ENCODE measurements around the gene NUTM1. TPM values are rescaled to one million over a fixed set of nuclear protein-coding genes. Genes with fewer than 3 reads are reported as not detected.

NUTM1 gene
- total RNA-seq, 3 donors from 2014 or later (not counting 1 experiment from before 2014, with no cell fraction given): not detected

DNA sequence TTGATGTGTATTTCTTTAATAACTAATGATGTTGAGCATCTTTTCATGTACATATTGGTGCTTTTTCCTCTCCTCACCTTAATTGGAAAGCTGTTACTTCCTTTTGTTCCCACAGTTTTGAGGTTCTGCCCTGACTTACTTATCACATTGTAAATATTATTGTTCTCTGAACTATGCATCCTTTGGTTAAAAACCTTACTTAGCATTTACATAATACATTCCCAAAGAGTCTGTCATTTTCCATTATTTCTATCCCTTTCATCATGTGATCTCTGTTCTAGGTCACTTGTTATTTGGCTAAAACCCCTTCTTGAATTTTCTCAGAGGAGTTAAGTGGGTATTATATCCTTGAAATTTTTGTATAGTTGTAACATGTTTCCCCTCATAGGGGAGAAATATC, 38.5 kb upstream of the NUTM1 start:
- Histone ChIP-seq H3K36me3 (ENCODE audit: control insufficient read depth, insufficient read depth, low read length) (no peaks in the 10 kb centered on the region), H3K4me1 (ENCODE audit: control insufficient read depth, insufficient read depth, low read length) (no peaks in the 10 kb centered on the region), H3K9me3 (ENCODE audit: control insufficient read depth, insufficient read depth, low read length) (no peaks in the 10 kb centered on the region), H3K27me3 (ENCODE audit: control insufficient read depth, insufficient read depth, low read length) (no peaks in the 10 kb centered on the region), H3K27ac (ENCODE audit: low read length) (no peak overlapping the region), H3K4me3 (ENCODE audit: low read length) (no peak overlapping the region)
- DNase-seq (no peak), ATAC-seq (no peak)
- H3K36me3 Mint-ChIP-seq: no peaks in the 10 kb centered on the region
- H3K4me1 Mint-ChIP-seq: peaks cover 0 to 25% of the 10 kb centered on the region in 2 donors
- no peak overlapping the region for H3K4me3 Mint-ChIP-seq
- no peaks in the 10 kb centered on the region for H3K9me3 Mint-ChIP-seq
- no peak overlapping the region for H3K27ac Mint-ChIP-seq
- intact Hi-C loops (cut with micrococcal nuclease): no loop called here
- H3K27me3 Mint-ChIP-seq (ENCODE audit: low read depth in 2 of 2): no peaks in the 10 kb centered on the region
- TF ChIP-seq, protein P1, sequence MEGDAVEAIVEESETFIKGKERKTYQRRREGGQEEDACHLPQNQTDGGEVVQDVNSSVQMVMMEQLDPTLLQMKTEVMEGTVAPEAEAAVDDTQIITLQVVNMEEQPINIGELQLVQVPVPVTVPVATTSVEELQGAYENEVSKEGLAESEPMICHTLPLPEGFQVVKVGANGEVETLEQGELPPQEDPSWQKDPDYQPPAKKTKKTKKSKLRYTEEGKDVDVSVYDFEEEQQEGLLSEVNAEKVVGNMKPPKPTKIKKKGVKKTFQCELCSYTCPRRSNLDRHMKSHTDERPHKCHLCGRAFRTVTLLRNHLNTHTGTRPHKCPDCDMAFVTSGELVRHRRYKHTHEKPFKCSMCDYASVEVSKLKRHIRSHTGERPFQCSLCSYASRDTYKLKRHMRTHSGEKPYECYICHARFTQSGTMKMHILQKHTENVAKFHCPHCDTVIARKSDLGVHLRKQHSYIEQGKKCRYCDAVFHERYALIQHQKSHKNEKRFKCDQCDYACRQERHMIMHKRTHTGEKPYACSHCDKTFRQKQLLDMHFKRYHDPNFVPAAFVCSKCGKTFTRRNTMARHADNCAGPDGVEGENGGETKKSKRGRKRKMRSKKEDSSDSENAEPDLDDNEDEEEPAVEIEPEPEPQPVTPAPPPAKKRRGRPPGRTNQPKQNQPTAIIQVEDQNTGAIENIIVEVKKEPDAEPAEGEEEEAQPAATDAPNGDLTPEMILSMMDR (IDR thresholded peaks at IDR 0.05): no peak

DNA sequence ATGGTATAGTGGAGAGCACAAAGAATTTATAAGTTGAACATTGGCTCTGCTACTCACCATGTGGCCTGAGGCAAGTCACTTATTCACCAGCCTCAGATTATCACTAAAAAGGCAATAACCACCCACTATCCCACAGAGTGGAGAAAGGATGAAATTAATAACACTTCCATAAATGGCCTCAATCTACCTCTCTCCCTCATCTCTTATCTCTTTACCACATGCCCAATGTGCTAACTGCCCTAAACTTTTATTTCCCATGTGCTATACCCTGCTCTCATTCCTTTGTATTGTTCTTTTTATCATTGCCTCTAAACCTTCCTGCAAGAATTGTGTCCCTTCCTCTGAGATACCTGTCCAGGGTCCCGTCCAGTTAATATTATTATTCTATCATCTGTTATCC, 31.6 kb upstream of the NUTM1 start:
- Histone ChIP-seq H3K4me1 (ENCODE audit: control insufficient read depth, insufficient read depth, low read length) (no peaks in the 10 kb centered on the region), H3K4me3 (ENCODE audit: low read length) (no peak overlapping the region), H3K9me3 (ENCODE audit: control insufficient read depth, insufficient read depth, low read length) (no peaks in the 10 kb centered on the region), H3K27me3 (ENCODE audit: control insufficient read depth, insufficient read depth, low read length) (no peaks in the 10 kb centered on the region), H3K36me3 (ENCODE audit: control insufficient read depth, insufficient read depth, low read length) (no peaks in the 10 kb centered on the region), H3K27ac (ENCODE audit: low read length) (no peak overlapping the region)
- intact Hi-C loops (cut with micrococcal nuclease): no loop called here
- Mint-ChIP-seq H3K27ac (no peak overlapping the region), H3K4me1 (peaks cover 21 to 25% of the 10 kb centered on the region in 2 donors), H3K27me3 (ENCODE audit: low read depth in 2 of 2) (no peaks in the 10 kb centered on the region), H3K36me3 (peaks cover 5% of the 10 kb centered on the region), H3K9me3 (no peaks in the 10 kb centered on the region), H3K4me3 (no peak overlapping the region)
- 80% methylated on average over 1 of the region's 1 CpG for WGBS (ENCODE audit: insufficient coverage)
- TF ChIP-seq, protein P1 (IDR thresholded peaks at IDR 0.05): no peak
- ATAC-seq: no peak
- no peak for DNase-seq

DNA sequence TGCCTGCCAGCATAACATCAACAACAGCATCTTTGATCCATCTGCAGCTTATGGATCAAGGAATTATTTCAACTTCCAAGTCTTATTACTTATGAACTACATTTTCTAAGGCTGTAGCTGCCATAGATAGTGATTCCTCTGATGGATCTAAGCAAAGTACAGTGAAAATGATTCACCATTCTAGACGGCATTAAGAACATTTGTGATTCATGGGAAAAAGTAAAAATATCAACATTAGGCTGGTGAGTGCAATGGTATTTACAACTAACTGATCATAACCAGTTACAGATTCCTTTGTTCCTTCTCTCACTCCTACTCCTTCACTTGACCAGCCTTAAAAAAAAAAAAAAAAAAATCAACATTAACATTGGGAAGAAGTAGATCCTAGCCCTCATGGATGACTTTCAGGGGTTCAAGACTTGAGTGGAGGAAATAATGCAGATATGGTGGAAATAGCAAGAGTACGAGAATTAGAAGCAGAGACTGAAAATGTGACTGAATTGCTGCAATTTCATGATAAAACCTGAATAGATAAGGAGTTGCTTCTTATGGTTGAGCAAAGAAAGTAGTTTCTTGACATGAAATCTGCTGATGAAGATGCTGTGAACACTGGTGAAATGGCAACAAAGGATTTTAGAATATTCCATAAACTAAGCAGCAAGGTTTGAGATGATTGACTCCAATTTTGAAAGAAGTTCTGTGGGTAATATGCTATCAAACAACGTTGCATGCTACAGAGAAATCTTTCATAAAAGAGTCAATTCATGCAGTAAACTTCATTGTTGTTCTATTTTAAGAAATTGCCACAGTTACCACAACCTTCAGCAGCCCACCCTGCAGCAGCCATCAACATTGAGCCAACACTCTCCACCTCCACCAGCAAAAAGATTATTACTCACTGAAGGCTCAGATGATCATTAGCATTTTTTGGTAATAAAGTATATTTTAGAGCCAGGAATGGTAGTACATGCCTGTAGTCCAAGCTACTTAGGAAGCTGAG, 28.3 kb upstream of the NUTM1 start:
- Mint-ChIP-seq H3K36me3 (peaks cover 5% of the 10 kb centered on the region), H3K9me3 (no peaks in the 10 kb centered on the region), H3K4me1 (peaks cover 35 to 42% of the 10 kb centered on the region in 2 donors), H3K27ac (no peak overlapping the region), H3K4me3 (no peak overlapping the region), H3K27me3 (ENCODE audit: low read depth in 2 of 2) (no peaks in the 10 kb centered on the region)
- H3K36me3 ChIP-seq (ENCODE audit: control insufficient read depth, insufficient read depth, low read length): no peaks in the 10 kb centered on the region
- ATAC-seq (no peak), DNase-seq (no peak)
- TF ChIP-seq, protein P1 (IDR thresholded peaks at IDR 0.05): no peak
- no peaks in the 10 kb centered on the region for H3K9me3 ChIP-seq (ENCODE audit: control insufficient read depth, insufficient read depth, low read length)
- H3K27me3 ChIP-seq (ENCODE audit: control insufficient read depth, insufficient read depth, low read length): no peaks in the 10 kb centered on the region
- peaks cover 17% of the 10 kb centered on the region for H3K4me1 ChIP-seq (ENCODE audit: control insufficient read depth, insufficient read depth, low read length)
- intact Hi-C loops (cut with micrococcal nuclease): no loop called here
- no peak overlapping the region for H3K27ac ChIP-seq (ENCODE audit: low read length)
- no peak overlapping the region for H3K4me3 ChIP-seq (ENCODE audit: low read length)
- WGBS (ENCODE audit: insufficient coverage): 64% methylated on average over 3 of the region's 3 CpGs
